ENCODE measurements around the gene HECTD2. TPM values are rescaled to one million over a fixed set of nuclear protein-coding genes. Genes with fewer than 3 reads are reported as not detected.

Gene HECTD2
- total RNA-seq, 4 donors from 2014 or later, result 9.6 to 20.5 (median 20.3) TPM

- no peak for TF ChIP-seq CTCF (IDR thresholded peaks at IDR 0.05; ENCODE audit: low read depth)
These were observed 83.2 kb downstream of the HECTD2 start for GRCh38 chr10:91493313-91493712.

GRCh38 chr10:91495402-91495801 lies 85.3 kb downstream of the HECTD2 start:
- TF ChIP-seq CTCF (IDR thresholded peaks at IDR 0.05; ENCODE audit: low read depth), result no peak

GRCh38 chr10:91496016-91496415 lies 85.9 kb downstream of the HECTD2 start:
- no peak for TF ChIP-seq CTCF (IDR thresholded peaks at IDR 0.05; ENCODE audit: low read depth)

GRCh38 chr10:91511549-91512330 lies 101.6 kb downstream of the HECTD2 start:
- TF ChIP-seq CTCF (IDR thresholded peaks at IDR 0.05; ENCODE audit: low read depth), result no peak

GRCh38 chr10:91512458-91512857 lies 102.3 kb downstream of the HECTD2 start:
- TF ChIP-seq CTCF (IDR thresholded peaks at IDR 0.05; ENCODE audit: low read depth), result no peak

- no peak for TF ChIP-seq CTCF (IDR thresholded peaks at IDR 0.05; ENCODE audit: low read depth)
These were observed 103.7 kb downstream of the HECTD2 start for GRCh38 chr10:91513598-91514424.

GRCh38 chr10:91514787-91515186 lies 104.6 kb downstream of the HECTD2 start:
- no peak for TF ChIP-seq CTCF (IDR thresholded peaks at IDR 0.05; ENCODE audit: low read depth)
